PFSK-1 (cell line): ENCODE measurements around the gene ADAM8.

Experiments used
- FOXP2 ChIP-seq: optimal IDR thresholded peaks from 2 replicates; pipeline ENCODE3; 2011; ENCODE audit warnings: borderline replicate concordance, control low read depth, inconsistent platforms; ENCODE audit not compliant: insufficient read depth; ENCODE audit errors: extremely low read length, extremely low read depth
- POLR2AphosphoS5 ChIP-seq: IDR thresholded peaks from 2 replicates; pipeline ENCODE4 v1.6.1; 2012; ENCODE audit warnings: low read depth, mild to moderate bottlenecking, control low read depth, low read length, moderate library complexity
- SIN3A ChIP-seq: IDR thresholded peaks from 2 replicates; pipeline ENCODE4 v1.6.1; 2012; ENCODE audit warnings: mild to moderate bottlenecking, low read length, moderate library complexity, borderline replicate concordance; ENCODE audit not compliant: insufficient read depth
- TAF1 ChIP-seq: IDR thresholded peaks from 2 replicates; pipeline ENCODE4 v1.6.1; 2012; ENCODE audit warnings: low read length, control low read depth, borderline replicate concordance; ENCODE audit not compliant: insufficient read depth
- TF ChIP-seq, protein P1 (sequence below), 2 experiments: IDR thresholded peaks; 2 replicates each; pipeline versions ENCODE4 v1.6.1 to v1.8.0; 2011 to 2012; ENCODE audit warnings: low read depth in 2 of 2, low read length in 2 of 2, control low read depth in 1 of 2, inconsistent platforms in 1 of 2, mild to moderate bottlenecking in 1 of 2, moderate library complexity in 1 of 2; ENCODE audit not compliant: insufficient read depth in 1 of 2

DNA sequence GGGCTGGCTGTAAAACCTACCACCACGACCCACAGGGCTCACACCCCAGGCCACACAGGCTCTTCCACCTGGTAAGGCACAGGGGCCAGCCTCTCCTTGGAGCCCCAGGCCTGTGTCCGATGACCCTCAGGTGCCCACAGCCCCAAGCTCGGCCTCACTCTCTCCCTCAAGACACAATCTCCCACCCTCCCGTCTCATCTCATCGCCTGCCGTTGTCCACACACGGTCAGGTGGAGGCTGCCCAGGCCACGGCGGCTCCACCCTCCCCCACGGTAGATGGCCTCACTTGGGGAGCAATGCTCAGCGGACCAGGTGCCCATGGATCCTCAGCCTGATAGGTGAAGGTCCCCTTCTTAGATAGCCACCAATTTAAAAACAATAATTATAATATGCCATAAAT, 55.3 kb downstream of the ADAM8 start:
- no peak for TF ChIP-seq SIN3A
- TF ChIP-seq, protein P1, sequence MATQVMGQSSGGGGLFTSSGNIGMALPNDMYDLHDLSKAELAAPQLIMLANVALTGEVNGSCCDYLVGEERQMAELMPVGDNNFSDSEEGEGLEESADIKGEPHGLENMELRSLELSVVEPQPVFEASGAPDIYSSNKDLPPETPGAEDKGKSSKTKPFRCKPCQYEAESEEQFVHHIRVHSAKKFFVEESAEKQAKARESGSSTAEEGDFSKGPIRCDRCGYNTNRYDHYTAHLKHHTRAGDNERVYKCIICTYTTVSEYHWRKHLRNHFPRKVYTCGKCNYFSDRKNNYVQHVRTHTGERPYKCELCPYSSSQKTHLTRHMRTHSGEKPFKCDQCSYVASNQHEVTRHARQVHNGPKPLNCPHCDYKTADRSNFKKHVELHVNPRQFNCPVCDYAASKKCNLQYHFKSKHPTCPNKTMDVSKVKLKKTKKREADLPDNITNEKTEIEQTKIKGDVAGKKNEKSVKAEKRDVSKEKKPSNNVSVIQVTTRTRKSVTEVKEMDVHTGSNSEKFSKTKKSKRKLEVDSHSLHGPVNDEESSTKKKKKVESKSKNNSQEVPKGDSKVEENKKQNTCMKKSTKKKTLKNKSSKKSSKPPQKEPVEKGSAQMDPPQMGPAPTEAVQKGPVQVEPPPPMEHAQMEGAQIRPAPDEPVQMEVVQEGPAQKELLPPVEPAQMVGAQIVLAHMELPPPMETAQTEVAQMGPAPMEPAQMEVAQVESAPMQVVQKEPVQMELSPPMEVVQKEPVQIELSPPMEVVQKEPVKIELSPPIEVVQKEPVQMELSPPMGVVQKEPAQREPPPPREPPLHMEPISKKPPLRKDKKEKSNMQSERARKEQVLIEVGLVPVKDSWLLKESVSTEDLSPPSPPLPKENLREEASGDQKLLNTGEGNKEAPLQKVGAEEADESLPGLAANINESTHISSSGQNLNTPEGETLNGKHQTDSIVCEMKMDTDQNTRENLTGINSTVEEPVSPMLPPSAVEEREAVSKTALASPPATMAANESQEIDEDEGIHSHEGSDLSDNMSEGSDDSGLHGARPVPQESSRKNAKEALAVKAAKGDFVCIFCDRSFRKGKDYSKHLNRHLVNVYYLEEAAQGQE (IDR thresholded peaks at IDR 0.05; ENCODE audit: insufficient read depth in 1 of 2, low read depth in 2 of 2, low read length in 2 of 2), result no peak
- no peak for TF ChIP-seq TAF1
- no peak for TF ChIP-seq POLR2AphosphoS5
- TF ChIP-seq FOXP2, result no peak
